Keratinocyte (primary cell): ENCODE measurements around the gene NAA16.
A peak's percentile ranks its signal among the peaks of the same experiment; 100 is the strongest.

Experiments used
- EZH2 ChIP-seq: IDR thresholded peaks from one replicate; pipeline ENCODE4 v1.6.1; 2012; ENCODE audit warnings: inconsistent platforms, mild to moderate bottlenecking, low read length, moderate library complexity
- TF ChIP-seq, protein P1 (sequence below), 3 experiments: IDR thresholded peaks in 1 of 3; conservative IDR thresholded peaks in 1 of 3; optimal IDR thresholded peaks in 1 of 3; 2 replicates in 2 of 3; 3 replicates in 1 of 3; pipeline versions ENCODE3 to v1.5.1; 2011; ENCODE audit warnings: low read length in 3 of 3, mild to moderate bottlenecking in 3 of 3, moderate library complexity in 2 of 3, control low read depth in 1 of 3, inconsistent platforms in 1 of 3; ENCODE audit not compliant: insufficient read depth in 2 of 3; ENCODE audit errors: extremely low read depth in 1 of 3

DNA sequence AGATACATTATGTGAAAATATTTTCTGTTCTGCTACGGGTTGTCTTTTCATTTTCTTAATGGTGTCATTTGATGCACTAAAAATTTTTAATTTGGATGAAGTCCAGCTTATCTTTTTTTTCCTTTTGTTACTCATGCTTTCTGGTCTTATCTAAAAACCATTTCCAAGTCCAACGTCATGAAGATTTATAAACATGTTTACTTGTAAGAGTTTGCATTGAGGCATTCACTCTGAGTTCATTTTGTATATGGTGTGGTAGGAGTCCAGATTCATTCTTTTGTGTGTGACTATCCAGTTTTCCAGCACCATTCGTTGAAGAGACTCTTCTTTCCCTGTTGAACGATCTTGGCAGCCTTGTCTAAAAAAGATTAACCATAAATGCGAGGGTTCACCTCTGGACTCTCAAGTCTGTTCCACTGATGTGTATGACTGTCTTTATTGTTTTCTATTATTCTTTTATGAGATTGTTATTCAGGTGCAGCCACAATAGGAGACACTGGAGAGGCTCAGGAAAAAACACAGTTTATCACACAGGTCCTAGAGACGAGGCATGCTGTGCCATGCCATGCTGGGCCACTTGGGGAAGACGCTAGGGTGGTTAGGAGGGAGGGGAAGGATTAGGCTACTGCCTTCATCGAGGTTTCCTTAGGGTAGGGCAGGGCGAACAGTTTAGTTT is 35.0 kb downstream of the NAA16 start:
- TF ChIP-seq, protein P1, sequence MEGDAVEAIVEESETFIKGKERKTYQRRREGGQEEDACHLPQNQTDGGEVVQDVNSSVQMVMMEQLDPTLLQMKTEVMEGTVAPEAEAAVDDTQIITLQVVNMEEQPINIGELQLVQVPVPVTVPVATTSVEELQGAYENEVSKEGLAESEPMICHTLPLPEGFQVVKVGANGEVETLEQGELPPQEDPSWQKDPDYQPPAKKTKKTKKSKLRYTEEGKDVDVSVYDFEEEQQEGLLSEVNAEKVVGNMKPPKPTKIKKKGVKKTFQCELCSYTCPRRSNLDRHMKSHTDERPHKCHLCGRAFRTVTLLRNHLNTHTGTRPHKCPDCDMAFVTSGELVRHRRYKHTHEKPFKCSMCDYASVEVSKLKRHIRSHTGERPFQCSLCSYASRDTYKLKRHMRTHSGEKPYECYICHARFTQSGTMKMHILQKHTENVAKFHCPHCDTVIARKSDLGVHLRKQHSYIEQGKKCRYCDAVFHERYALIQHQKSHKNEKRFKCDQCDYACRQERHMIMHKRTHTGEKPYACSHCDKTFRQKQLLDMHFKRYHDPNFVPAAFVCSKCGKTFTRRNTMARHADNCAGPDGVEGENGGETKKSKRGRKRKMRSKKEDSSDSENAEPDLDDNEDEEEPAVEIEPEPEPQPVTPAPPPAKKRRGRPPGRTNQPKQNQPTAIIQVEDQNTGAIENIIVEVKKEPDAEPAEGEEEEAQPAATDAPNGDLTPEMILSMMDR (optimal IDR thresholded peaks at IDR 0.05 in 1 of 3, IDR thresholded peaks at IDR 0.05 in 1 of 3, conservative IDR thresholded peaks at IDR 0.05 in 1 of 3; ENCODE audit: extremely low read depth in 1 of 3, insufficient read depth in 2 of 3, low read length in 3 of 3): peak in 2 of 3 experiments; percentile 11 to 16
- TF ChIP-seq EZH2: no peak
